Ramos (cell line): ENCODE data around the gene NFYA.

Experiments
- in situ Hi-C: fragments of 300-500 bp; cut with MboI; formaldehyde crosslinking; loops from one replicate; pipeline ENCODE4 v1.14.3; 2022; ENCODE audit warnings: low sequenced_read_pairs; ENCODE audit not compliant: unreplicated experiment

NFYA gene

DNA sequence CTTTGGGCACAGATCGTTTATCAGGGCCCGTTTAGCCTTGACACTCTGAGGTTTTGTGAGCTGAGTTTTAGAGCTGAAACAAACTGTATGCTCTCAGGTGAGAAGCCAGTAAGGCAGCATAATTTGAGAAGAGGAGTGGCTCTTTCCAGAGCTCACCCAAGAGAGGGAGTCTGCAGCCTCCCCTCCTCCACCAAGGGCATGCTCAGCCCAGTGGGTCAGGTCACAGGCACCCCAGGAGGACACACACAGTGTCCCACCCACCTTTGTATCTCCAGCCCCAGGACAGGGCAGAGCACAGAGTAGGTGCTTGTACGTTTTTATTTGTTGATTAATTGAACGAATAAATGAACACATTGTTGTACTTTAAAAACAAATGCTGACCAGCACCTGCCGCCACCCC is 27.1 kb upstream of the NFYA start:
- in situ Hi-C loops = no loop called here

- in situ Hi-C loops = no loop called here
Measured at GRCh38 chr6:41046084-41046483, 26.7 kb upstream of the NFYA start.

- in situ Hi-C loops = no loop called here
Measured at GRCh38 chr6:41047306-41047705, 25.5 kb upstream of the NFYA start.

DNA sequence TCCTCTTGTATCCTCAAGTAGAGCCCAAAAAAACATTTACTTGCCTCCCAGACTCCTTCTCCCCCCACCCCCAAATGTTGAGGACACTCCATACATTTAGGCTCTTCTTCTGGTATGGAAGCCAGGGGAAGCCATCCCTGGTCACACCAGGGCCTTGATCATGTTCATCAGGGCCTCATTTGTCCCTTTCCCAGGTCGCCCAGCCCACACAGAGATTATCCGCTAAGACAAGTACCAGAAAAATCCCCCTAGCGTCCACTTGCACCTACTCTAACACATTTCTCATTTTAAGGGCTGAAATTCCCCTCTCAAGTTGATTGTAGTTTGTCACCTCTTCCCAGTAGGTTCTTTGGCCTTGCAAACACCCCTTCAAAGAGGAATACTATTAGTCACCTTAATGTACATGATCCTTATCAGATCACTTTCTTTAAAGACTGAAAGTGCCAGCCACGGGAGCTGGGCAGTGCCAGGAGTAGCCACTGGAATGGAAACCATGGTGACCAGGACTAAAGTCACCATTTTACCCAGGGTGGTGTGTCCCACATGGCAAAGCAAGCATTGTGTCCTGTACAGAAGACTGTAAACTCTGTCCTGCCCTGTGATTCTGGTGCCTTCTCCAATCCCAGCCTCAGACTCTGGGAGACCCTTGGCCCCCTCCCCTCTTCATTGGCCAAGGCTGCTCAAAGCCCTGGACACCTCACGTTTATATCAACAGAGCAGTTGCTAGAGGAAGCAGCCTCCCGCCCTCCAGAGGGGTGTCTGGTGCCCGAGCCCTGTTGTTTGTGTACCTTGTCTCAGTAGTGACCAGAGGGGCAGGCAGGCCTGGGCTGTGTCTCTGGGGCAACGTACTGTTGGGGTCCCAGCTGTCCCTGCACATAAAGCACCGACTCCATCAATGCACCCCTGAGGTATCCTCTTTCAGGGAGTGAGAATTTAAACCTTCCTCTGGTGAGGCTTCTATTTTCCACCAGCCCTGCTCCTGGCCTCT is 24.7 kb upstream of the NFYA start:
- in situ Hi-C loops = no loop called here

GRCh38 chr6:41049521-41049920 is 23.3 kb upstream of the NFYA start:
- in situ Hi-C loops = no loop called here

DNA sequence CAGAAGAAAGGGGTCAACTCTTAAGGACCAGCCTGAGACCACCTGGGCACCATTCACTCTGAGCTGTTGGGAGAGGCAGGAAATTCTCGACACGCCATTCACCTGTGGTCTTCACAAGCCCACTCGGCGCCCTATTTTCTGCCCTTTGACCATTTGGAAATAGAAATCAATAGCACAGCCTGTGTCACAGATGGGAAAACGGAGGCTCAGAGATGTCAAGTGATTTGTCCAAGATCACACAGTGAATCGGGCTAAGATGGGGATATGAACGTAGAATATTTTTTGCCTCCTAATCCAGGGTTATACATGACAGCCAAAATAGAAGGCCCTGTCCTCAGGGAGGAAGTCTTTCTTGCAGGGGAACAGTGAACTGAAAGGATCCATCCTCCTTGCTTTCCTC is 22.8 kb upstream of the NFYA start:
- in situ Hi-C loops = no loop called here

GRCh38 chr6:41050536-41050935 is 22.2 kb upstream of the NFYA start:
- in situ Hi-C loops = no loop called here

DNA sequence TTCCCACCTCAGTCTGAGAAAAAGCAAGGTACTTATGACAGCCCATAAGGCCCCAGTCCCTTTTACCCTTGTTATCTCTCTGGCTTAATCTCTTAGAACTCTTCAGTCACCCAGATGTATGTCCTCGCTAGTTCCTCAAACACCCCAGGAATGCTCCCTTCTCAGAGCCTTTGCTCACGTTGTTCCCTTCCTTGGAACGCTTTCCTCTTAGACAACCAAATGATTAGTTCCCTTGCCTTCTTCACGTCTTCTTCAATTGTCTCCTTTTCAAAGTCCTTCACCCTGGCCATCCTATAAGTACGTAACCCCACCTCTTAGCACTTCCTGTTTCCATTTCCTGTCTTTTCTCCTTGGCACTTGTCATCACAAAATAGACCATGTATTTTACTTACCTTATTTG is 20.9 kb upstream of the NFYA start:
- in situ Hi-C loops = no loop called here

DNA sequence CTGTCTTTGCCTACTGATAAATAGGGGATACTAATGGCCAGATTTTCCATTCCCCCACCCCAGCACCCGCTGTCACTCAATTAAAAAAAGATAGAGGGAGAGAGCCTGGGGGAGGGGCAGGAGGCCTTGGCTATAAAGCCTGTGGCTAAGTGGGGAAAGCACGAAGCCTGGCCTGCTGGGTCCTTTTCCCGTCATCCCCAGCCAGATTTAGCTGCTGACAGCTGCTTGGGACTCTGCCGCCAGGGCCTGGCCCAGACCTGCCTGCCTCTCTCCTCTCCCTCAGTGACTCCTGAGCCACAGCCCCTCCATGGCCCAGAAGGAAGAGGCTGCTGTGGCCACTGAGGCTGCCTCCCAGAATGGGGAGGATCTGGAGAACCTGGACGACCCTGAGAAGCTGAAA is 19.7 kb upstream of the NFYA start, which contains the start of gene APOBEC2:
Gene APOBEC2 (plus strand): TSS at position 162 of the 400 bp plus-strand sequence. CDS start 146 bp downstream, at position 308.
- in situ Hi-C loops = no loop called here

DNA sequence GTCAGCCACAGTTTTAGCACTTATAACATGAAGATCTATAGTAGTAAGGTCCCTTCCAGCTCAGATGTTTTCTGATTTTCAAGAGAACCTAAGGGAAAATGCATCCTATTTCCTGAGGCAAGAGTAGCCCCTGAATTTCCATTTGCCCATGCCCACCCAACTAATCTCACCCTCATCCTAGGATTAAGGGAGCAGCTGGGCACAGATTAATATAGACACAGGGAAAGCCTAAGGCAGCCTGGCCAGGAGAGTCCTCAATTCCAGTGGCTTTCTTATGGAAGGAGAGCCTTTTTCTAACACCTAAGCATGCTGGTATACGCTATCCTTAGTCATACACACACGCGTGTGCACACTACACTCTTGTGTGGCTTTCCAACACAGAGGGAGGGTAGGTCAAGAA is 18.3 kb upstream of the NFYA start:
- in situ Hi-C loops = no loop called here

GRCh38 chr6:41055149-41055548 is 17.6 kb upstream of the NFYA start:
- in situ Hi-C loops = no loop called here

DNA sequence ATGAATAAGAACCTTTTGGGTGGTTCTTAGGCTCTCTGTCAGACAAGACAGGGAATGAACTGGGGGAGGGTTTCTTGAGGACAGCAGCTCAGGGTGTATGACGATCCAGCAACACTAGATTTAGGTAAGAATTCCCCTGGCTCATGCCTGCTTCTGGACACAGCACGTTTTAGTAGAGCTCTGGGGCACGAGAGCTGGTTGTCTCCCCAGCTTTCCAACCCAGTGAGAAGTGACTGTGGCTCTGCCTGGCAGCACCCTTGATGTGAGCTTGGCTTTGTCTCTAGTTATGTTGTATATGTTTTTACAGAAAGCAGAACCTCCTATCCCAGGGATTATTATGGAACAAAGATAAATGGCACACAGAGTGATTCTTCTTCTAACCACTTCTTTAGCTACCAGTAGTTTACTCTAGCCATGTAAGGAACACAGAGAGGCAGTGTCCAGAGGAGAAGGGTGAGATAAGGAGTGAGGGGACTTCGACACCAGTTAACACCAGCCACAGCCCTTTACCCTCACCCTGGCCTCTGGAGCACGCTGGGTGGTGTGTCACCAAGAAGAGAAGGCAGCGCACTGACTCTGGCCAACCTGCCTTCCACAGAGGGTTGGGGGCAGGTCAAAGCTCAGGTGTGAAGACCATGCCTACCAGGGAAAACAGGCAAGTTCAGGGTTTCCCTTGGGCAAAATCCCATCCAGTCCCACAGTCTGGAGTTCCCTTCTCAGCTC is 15.8 kb upstream of the NFYA start:
- in situ Hi-C loops = no loop called here

DNA sequence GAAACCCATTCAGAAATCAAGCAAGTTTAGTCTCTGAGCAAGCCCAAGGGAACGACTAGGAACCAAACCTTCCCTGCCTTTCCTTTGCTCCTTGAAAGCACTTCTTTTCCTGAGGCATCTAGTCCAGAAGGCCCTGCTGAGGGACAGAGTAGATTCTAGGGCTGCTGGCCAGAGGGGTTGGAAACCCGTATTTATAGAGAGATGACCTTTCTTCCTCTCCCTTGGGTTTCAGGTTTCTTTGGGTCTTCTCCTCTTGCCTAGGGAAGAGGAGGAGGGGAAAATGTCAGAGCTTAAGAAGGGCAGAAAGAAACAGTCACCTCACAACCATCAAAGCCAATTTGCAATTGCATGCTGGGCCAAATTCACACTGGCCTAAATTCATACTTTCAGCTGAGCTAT is 14.0 kb upstream of the NFYA start:
- in situ Hi-C loops = no loop called here

DNA sequence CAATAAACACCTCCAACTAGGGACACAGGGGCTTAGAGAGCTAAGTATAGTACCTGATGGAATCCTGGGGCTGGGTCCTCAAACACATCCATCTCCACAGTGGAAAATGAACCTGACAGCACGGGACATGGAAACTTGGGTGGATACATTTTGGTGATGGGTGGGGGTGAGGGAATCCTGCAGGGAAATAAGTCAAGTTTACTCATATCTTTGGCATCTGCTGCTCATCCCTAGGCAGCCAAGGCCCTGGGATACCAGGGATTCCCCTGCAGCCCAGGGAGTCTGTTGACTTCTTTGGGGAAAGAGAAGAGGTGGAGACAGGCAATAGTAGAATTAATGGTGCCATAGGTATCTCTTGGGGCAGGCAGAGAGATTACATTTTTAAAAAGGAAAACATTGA is 13.2 kb upstream of the NFYA start:
- in situ Hi-C loops = no loop called here

DNA sequence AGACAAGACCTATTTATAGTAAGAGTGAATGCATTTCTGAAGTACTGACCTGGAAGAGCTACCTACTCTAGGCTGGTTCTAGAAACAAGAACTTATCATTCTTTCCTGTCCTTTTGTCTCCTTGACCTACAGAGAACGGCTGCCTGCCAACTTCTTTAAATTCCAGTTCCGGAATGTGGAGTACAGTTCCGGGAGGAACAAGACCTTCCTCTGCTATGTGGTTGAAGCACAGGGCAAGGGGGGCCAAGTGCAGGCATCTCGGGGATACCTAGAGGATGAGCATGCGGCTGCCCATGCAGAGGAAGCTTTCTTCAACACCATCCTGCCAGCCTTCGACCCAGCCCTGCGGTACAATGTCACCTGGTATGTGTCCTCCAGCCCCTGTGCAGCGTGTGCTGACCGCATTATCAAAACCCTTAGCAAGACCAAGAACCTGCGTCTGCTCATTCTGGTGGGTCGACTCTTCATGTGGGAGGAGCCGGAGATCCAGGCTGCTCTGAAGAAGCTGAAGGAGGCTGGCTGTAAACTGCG is 11.5 kb upstream of the NFYA start:
- in situ Hi-C loops = no loop called here

DNA sequence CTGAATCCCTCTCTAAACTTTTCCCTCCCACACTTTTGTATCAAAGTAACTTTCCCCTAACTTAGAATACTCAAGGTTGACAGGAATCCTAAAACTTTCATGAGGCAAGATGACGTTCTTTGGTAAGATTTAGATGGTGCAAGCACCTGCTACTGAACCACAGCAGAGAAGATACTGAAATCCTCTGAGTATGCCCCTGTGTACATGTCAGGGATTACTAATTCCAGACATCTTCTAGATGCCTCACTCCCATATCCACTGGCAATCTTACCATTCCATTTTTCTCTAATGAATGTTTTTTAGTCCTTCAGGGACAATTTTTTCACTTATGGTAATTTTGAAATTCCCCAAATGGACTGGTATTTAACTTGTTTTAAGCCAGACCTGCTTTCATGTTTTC is 10.7 kb upstream of the NFYA start:
- in situ Hi-C loops = no loop called here

GRCh38 chr6:41063884-41064285 is 8.9 kb upstream of the NFYA start:
- in situ Hi-C loops = no loop called here

DNA sequence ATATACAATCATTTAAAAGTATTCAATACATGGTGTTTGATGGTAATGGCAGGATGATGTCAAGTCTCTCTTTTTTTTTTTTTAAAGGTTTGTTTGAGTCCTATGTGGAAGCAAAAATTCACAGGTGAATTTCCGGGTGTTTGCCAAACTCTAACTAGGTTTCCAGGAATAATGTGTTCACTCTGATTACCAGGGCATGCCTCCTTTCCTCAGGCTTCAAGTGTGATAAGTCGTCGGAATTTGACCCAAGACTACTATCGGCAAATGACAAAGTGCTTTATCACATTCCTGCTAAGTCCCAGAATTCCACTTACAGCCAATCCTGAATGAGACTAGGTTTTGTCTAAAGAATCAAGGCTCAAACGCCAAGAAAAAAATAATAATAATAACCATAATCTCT is 7.9 kb upstream of the NFYA start:
- in situ Hi-C loops = no loop called here

GRCh38 chr6:41065550-41066026 is 7.2 kb upstream of the NFYA start:
- in situ Hi-C loops = no loop called here

DNA sequence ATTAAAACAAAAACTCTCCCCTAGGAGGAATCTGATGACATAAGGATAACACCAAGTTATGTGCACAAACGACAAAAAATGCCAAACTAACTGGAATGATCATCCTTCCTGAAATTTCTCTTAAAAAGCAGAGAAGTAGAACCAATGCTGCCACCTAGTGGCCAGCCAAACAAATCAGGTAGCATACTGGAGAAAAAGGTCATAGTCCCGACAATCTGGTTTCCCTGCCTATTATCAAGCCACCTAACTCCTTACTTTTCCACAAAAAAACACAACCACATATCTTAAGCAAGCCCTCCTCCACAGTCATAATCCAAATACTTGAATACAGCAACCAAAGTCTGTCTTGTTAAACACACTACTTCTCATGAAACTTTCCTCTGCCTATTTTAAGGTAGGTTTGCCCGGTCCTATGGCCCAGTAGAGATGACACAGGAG is 5.9 kb upstream of the NFYA start:
- in situ Hi-C loops = no loop called here

DNA sequence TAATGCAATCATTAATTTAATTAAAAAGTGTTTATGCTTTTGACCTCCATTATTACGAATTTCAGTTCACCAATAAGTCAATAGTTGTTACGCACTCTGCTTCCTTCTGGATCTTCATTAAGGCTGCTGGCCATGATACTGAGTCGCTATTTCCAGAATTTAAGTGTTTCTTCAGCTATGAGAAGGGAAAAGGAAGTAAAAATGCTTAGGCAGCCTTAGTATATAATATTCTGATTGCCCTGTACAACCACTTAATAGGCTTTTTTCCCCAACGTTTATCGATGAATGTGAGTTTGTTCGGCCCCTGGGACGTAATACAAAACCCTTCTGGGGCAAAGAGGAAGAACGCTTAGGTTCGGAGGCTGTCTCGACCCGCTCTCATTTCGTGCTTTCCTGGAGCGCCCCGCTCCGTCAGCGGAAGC is 1.3 kb upstream of the NFYA start:
- in situ Hi-C loops = no loop called here
